ENCODE data around the gene TSHZ1. TPM values are rescaled to one million over a fixed set of nuclear protein-coding genes. Genes with fewer than 3 reads are reported as not detected.

Gene TSHZ1
- total and polyA plus RNA-seq, 9 donors = 27.9 to 109 (median 65.6) TPM

DNA sequence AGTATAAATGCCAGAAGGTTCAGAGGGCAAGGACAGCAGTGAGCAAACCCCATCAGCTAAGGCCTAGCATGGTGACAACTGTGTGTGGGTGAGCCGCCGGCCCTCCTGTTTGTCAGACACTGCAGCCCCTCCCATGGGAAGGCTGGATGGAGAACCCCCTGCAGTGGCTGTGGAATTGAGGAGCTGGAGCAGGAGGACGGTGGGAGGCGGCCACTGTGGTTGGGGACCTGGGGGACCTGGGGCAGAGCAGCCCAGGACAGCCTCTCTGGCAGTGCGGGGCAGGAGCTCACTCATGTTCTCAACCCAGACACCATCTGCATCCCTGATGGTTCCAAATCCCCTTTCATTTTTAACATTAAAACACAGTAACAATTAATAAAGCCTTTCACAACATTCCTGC, 68.8 kb downstream of the TSHZ1 start:
- WGBS, 3 donors = 90 to 93% (median 93%) methylated on average over 5 of the region's 5 CpGs
- Histone ChIP-seq H3K9me3 (no peaks in the 10 kb centered on the region), H3K27ac (no peak overlapping the region), H3K27me3 (no peaks in the 10 kb centered on the region), H3K36me3 (no peaks in the 10 kb centered on the region), H3K4me1 (ENCODE audit: insufficient read depth) (peaks cover 17% of the 10 kb centered on the region), H3K4me3 (no peak overlapping the region)
- DNase-seq = no peak
- intact Hi-C loops (cut with DNase I) = no loop called here
- no peak for TF ChIP-seq EP300 (IDR thresholded peaks at IDR 0.05)
- TF ChIP-seq, protein P1, sequence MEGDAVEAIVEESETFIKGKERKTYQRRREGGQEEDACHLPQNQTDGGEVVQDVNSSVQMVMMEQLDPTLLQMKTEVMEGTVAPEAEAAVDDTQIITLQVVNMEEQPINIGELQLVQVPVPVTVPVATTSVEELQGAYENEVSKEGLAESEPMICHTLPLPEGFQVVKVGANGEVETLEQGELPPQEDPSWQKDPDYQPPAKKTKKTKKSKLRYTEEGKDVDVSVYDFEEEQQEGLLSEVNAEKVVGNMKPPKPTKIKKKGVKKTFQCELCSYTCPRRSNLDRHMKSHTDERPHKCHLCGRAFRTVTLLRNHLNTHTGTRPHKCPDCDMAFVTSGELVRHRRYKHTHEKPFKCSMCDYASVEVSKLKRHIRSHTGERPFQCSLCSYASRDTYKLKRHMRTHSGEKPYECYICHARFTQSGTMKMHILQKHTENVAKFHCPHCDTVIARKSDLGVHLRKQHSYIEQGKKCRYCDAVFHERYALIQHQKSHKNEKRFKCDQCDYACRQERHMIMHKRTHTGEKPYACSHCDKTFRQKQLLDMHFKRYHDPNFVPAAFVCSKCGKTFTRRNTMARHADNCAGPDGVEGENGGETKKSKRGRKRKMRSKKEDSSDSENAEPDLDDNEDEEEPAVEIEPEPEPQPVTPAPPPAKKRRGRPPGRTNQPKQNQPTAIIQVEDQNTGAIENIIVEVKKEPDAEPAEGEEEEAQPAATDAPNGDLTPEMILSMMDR (IDR thresholded peaks at IDR 0.05) = no peak

DNA sequence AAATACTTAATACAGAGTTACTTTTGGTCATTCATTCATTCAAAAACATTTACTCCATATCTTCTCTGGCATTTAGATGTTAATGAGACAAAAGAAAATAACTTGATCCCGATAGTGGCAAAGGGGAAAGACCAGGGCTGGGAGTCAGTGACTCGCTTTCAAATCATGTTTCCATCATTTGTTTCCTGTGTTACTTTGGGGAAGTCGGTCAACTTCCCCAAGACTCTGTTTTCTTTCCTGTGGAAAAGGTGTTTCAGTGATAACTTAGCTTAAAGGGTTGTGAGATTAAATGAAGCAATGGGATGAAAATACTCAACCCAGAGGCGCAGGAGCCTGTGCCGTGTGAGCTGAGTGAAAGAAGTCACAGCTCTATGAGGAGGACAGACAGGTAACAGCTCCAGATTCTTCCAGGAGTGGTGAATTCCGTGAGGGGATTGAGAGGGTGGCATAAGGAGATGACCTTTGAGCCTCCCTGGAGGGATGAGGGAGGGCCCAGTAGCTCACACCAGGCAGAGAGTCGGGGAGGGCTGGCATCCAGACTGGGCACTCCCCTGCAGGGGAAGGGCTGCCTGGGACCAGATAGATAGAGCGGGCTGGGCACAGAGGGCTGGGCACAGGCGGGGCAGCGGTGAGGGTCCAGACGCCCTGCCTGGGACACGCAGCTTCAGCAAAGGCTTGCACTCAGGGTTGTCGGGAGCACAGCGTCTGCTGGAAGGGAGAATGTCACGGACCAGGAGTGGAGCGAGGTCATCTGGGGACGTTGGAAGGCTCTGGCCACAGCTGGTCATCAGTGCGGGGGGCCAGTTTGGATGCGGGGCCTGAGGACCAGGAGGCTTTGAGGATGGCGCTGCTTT, 70.1 kb downstream of the TSHZ1 start:
- H3K4me1 ChIP-seq (ENCODE audit: insufficient read depth) = peaks cover 14% of the 10 kb centered on the region
- H3K9me3 ChIP-seq = no peaks in the 10 kb centered on the region
- TF ChIP-seq, protein P1 (IDR thresholded peaks at IDR 0.05) = no peak
- TF ChIP-seq POLR2A (IDR thresholded peaks at IDR 0.05) = no peak
- no peak for TF ChIP-seq EP300 (IDR thresholded peaks at IDR 0.05)
- intact Hi-C loops (cut with DNase I) = no loop called here
- H3K4me3 ChIP-seq = no peak overlapping the region
- H3K36me3 ChIP-seq = no peaks in the 10 kb centered on the region
- no peaks in the 10 kb centered on the region for H3K27me3 ChIP-seq
- 81 to 88% (median 87%) methylated on average over 20 of the region's 20 CpGs for WGBS, 3 donors
- no peak overlapping the region for H3K27ac ChIP-seq
- DNase-seq = no peak

DNA sequence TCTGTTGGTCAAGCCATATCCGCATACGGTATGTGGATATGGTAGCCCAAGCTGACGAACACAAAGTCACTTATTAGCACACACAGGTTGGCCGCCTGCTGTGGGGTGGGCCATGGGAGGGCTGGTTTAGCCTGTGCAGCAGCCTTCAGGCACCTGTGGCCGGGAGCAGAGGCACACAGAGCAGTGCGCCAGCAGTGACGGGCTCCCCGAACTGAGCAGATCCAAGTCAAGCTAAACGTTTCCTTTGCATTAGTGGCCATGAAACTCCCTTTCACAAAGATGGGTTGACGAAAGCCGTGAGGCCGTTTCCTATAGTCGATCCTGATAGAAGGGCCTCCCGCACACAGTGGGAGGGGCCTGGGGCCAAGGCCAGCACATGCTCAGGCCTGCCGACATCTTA, 72.1 kb downstream of the TSHZ1 start:
- 92 to 96% (median 92%) methylated on average over 13 to 15 of the region's 15 CpGs for WGBS, 3 donors
- intact Hi-C loops (cut with DNase I) = no loop called here

DNA sequence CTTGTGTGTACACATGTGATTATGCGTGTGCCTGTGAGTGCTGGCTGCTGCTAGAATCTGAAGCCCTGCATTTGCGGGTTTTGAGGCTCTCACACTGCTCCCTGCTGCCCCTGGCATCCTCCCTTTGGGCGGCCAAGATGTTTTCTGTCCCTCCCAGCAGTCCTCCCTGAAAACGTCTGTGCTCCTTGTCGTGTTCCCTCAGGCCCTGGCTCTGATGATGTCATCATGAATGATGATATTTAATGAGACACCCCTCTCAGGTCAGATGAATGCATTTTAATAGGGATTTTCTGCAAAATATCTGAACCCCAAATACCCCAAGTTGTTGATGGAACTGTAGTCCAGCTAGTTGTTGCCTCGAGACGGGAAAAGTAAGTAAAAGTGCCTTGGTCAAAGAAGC, 73.1 kb downstream of the TSHZ1 start:
- 86 to 91% (median 88%) methylated on average over 7 of the region's 7 CpGs for WGBS, 3 donors
- Histone ChIP-seq H3K27me3 (no peaks in the 10 kb centered on the region), H3K4me3 (no peak overlapping the region), H3K4me1 (ENCODE audit: insufficient read depth) (peaks cover 9% of the 10 kb centered on the region), H3K9me3 (no peaks in the 10 kb centered on the region), H3K36me3 (no peaks in the 10 kb centered on the region), H3K27ac (no peak overlapping the region)
- intact Hi-C loops (cut with DNase I) = no loop called here
- TF ChIP-seq, protein P1 (IDR thresholded peaks at IDR 0.05) = no peak
- TF ChIP-seq POLR2A (IDR thresholded peaks at IDR 0.05) (no peak), EP300 (IDR thresholded peaks at IDR 0.05) (no peak)
- no peak for DNase-seq

More for the DNA sequence above, 72.1 kb downstream of the TSHZ1 start:
- Histone ChIP-seq H3K4me3 (no peak overlapping the region), H3K36me3 (no peaks in the 10 kb centered on the region), H3K9me3 (no peaks in the 10 kb centered on the region), H3K27ac (no peak overlapping the region), H3K4me1 (ENCODE audit: insufficient read depth) (peaks cover 11% of the 10 kb centered on the region), H3K27me3 (no peaks in the 10 kb centered on the region)
- TF ChIP-seq EP300 (IDR thresholded peaks at IDR 0.05) (no peak), POLR2A (IDR thresholded peaks at IDR 0.05) (no peak)
- TF ChIP-seq, protein P1 (IDR thresholded peaks at IDR 0.05) = no peak
- no peak for DNase-seq
